Heart right ventricle (tissue), 16 donors: Measurements from ENCODE around the gene DEAF1. TPM values are rescaled to one million over a fixed set of nuclear protein-coding genes. Genes with fewer than 3 reads are reported as not detected.

Experiments
- ATAC-seq, 8 donors: fragments of 200-7000 bp; cut with Tn5 transposase; one replicate each; pipeline ENCODE4 v1.9.1; 2020; ENCODE audit warnings: mild to moderate bottlenecking in 8 of 8, moderate library complexity in 8 of 8, moderate number of reproducible peaks in 1 of 8
- DNase-seq, 2 donors: peaks; one replicate each; pipeline ENCODE4 v3.0.0-alpha.2; 2020
- H3K27ac ChIP-seq, 10 donors: fragments of 200-600 bp; sonication (generic) in 2 of 10; one replicate each; pipeline versions ENCODE4 v1.5.0 to v1.8.0; 2020 to 2022; ENCODE audit warnings: mild to moderate bottlenecking in 3 of 10
- H3K27me3 ChIP-seq, 7 donors: fragments of 200-600 bp; one replicate each; pipeline ENCODE4 v1.8.0; 2021 to 2022; ENCODE audit warnings: mild to moderate bottlenecking in 2 of 7
- H3K36me3 ChIP-seq, 9 donors: fragments of 200-600 bp; sonication (generic) in 1 of 9; one replicate each; pipeline versions ENCODE4 v1.5.0 to v1.8.0; 2020 to 2022; ENCODE audit warnings: mild to moderate bottlenecking in 2 of 9
- H3K4me1 ChIP-seq, 9 donors: fragments of 200-600 bp; sonication (generic) in 1 of 9; one replicate each; pipeline versions ENCODE4 v1.5.0 to v1.8.0; 2020 to 2022; ENCODE audit warnings: mild to moderate bottlenecking in 4 of 9
- H3K4me3 ChIP-seq, 10 donors: fragments of 200-600 bp; sonication (generic) in 2 of 10; one replicate each; pipeline versions ENCODE4 v1.5.0 to v1.8.0; 2020 to 2022; ENCODE audit warnings: mild to moderate bottlenecking in 7 of 10, moderate library complexity in 2 of 10
- H3K9me3 ChIP-seq, 11 donors: fragments of 200-600 bp in 10 of 11; sonication (generic) in 2 of 11; one replicate each; pipeline versions ENCODE4 v1.5.0 to v1.8.0; 2013 to 2022; ENCODE audit warnings: mild to moderate bottlenecking in 2 of 11, control low read depth in 1 of 11, moderate library complexity in 1 of 11
- CTCF ChIP-seq, 9 donors: fragments of 200-600 bp; sonication (generic) in 2 of 9; IDR thresholded peaks; one replicate each; pipeline versions ENCODE4 v1.5.0 to v1.8.0; 2021 to 2022; ENCODE audit warnings: antibody characterized with exemption in 9 of 9, mild to moderate bottlenecking in 5 of 9, moderate library complexity in 1 of 9
- WGBS, 2 donors: extraction: QIAGEN DNeasy Blood & Tissue Kit; methylation state at CpG; one replicate each; pipeline ENCODE4 v1.1.7; 2013; ENCODE audit warnings: inconsistent platforms in 1 of 2; 5-methylcytosine and 5-hydroxymethylcytosine counted together
- intact Hi-C, 10 donors: fragments of 100-400 bp; cut with DNase I; formaldehyde crosslinking; loops; one replicate each; pipeline versions ENCODE4 v1.11.1 to v1.14.2; 2022
- polyA plus RNA-seq, 2 donors: library from polyadenylated mRNA; stranded (reverse); fragments of 200-250 nt; gene quantifications; one replicate each; pipeline ENCODE4 v1.2.3, GENCODE V29; 2013
- total RNA-seq, 10 donors: library from RNA; stranded (reverse); fragmentation: NEBNext Ultra II Directional in 3 of 10; extraction: Animal tissue kit (Norgen Biotek cat#: 25700) in 3 of 10; gene quantifications; one replicate each; pipeline versions ENCODE4 v1.2.1 to v1.2.4, GENCODE V29; 2021 to 2023
- donor health status: Arrhythmogenic right ventricular cardiomyopathy.
- donor health status: ischemic (EF 13 %, LVEDD 7.1; RV severe dilation, severe dysfunction).
- donor health status: healthy with polysubstance abuse.
- donor health status: DM: no; HTN: yes; CAD: no.
- donor health status: DM: no; HTN: no; CAD: no.
- donor health status: ischemic (EF 25% LVEDD 6.9; RV normal size, moderate dysfunction).
- donor health status: ischemic (EF 25% LVEDD 5.7; RV mildly dilated, moderate dysfunction).
- donor health status: healthy.
- donor health status: DM: yes; HTN: yes; CAD: no.
- donor health status: Ischemic cardiomyopathy.
- donor health status: ischemic (EF 35%, LVEDD 5.7; RV mildly dilated, moderate dysfunction).
- donor health status: nonischemic (EF 11% LVEDD 7.7; RV severe dilation, severe dysfunction).
- donor health status: DM: yes; HTN: yes; CAD: no.
- donor health status: PGD.
- donor health status: ischemic (EF 29% LVEDD 5.4; RV normal size, mild dysfunction).
- donor health status: nonischemic (EF 23%, LVEDD 6.1; RV moderate dilation, normal function).

Gene DEAF1
- total and polyA plus RNA-seq, 12 donors, result 11.0 to 39.9 (median 17.0) TPM

DNA sequence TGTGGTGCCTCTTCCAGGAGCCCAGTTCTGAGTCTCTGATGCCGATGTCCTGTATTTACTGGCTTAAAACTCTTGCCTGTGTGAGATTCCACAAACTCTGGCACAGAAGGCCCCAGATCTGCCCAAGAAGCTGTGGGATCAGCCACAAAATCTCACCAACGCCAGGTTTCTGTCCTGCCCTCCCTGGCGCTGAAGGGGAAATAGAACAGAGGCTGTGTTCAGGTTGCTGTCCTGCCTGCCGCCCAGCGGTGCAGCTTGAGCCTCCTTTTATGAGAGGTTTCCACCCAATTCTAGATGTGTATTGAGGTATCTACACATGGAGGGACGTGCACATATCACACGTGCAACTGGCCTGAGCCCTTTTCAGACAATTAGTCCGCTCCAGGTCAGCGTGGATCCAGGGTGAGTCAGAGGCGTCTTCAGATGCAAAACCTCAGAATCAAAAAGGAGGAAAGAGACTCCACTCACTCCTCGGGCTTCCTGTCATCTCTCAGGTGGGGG lies 2.8 kb upstream of the DEAF1 start:
- Histone ChIP-seq H3K36me3 (peaks cover 0 to 37% (median 7%) of the 10 kb centered on the region in 9 donors), H3K4me3 (peak overlapping the region in 1 of 10 donors; percentile 1), H3K4me1 (peaks cover 10 to 53% (median 37%) of the 10 kb centered on the region in 9 donors), H3K27ac (peak overlapping the region in 7 of 10 donors; percentile 31 to 100 (median 100)), H3K27me3 (no peaks in the 10 kb centered on the region), H3K9me3 (no peaks in the 10 kb centered on the region)
- 83 to 86% methylated on average over 11 of the region's 11 CpGs for WGBS, 2 donors
- DNase-seq (no peak), ATAC-seq (no peak)
- TF ChIP-seq CTCF (IDR thresholded peaks at IDR 0.05), result no peak
- intact Hi-C loops, result no loop called here

- WGBS, 2 donors, result 74 to 85% methylated on average over 11 of the region's 11 CpGs
- TF ChIP-seq CTCF (IDR thresholded peaks at IDR 0.05), result no peak
- intact Hi-C loops, result no loop called here
- peak overlapping the region in 9 of 10 donors; percentile 98 to 100 (median 100) for H3K27ac ChIP-seq
- no peaks in the 10 kb centered on the region for H3K9me3 ChIP-seq
- peaks cover 0 to 29% (median 5%) of the 10 kb centered on the region in 9 donors for H3K36me3 ChIP-seq
- H3K4me3 ChIP-seq, result peak overlapping the region in 5 of 10 donors; percentile 11 to 94 (median 89)
- H3K4me1 ChIP-seq, result peaks cover 10 to 47% (median 39%) of the 10 kb centered on the region in 9 donors
- no peak for ATAC-seq
- no peak for DNase-seq
- no peaks in the 10 kb centered on the region for H3K27me3 ChIP-seq
Measured at GRCh38 chr11:696955-697491, 2.0 kb upstream of the DEAF1 start.

GRCh38 chr11:695538-696248 lies 671 bp upstream of the DEAF1 start, which contains the start of gene TMEM80:
TMEM80 (plus strand) TSS chr11:695816; CDS start chr11:695828, 12 bp downstream.
- Histone ChIP-seq H3K4me3 (peak within 1 kb of the TSS; percentile 66 to 99 (median 90)), H3K4me1 (peaks cover 10 to 47% (median 39%) of the 10 kb centered on the region in 9 donors), H3K27me3 (no peaks in the 10 kb centered on the region), H3K9me3 (no peaks in the 10 kb centered on the region), H3K27ac (peak within 1 kb of the TSS; percentile 98 to 100 (median 100)), H3K36me3 (peaks cover 0 to 27% (median 0%) of the 10 kb centered on the region in 9 donors)
- DNase-seq, result peak; percentile 99 to 100
- ATAC-seq, result peak; percentile 88 to 96 (median 92)
- no peak for TF ChIP-seq CTCF (IDR thresholded peaks at IDR 0.05)
- WGBS, 2 donors, result 0 to 1% methylated on average over 97 to 101 of the region's 101 CpGs
- intact Hi-C loops, result no loop called here

GRCh38 chr11:695288-695537 lies 191 bp upstream of the DEAF1 start:
- WGBS, 2 donors, result 0 to 1% methylated on average over 25 of the region's 25 CpGs
- intact Hi-C loops, result no loop called here

More at GRCh38 chr11:695288-695537, 191 bp upstream of the DEAF1 start:
- no peak for DNase-seq
- Histone ChIP-seq H3K9me3 (no peaks in the 10 kb centered on the region), H3K4me3 (peak overlapping the region; percentile 66 to 99 (median 90)), H3K27me3 (no peaks in the 10 kb centered on the region), H3K27ac (peak overlapping the region; percentile 98 to 100 (median 100)), H3K36me3 (peaks cover 0 to 26% (median 0%) of the 10 kb centered on the region in 9 donors), H3K4me1 (peaks cover 10 to 47% (median 39%) of the 10 kb centered on the region in 9 donors)
- no peak for ATAC-seq
- no peak for TF ChIP-seq CTCF (IDR thresholded peaks at IDR 0.05)
